BE2C (cell line): ENCODE data around the gene IQSEC2.
A peak's percentile ranks its signal among the peaks of the same experiment; 100 is the strongest.

Experiments used
- DNase-seq: peaks from one replicate; pipeline ENCODE4 v3.0.0-alpha.2; 2020
- H3K27me3 ChIP-seq: fragments of 250-450 bp; sonication (Bioruptor Pico); 2 replicates; pipeline ENCODE4 v1.5.1; 2020; ENCODE audit warnings: mild to moderate bottlenecking
- H3K36me3 ChIP-seq: fragments of 250-450 bp; sonication (Bioruptor Pico); 2 replicates; pipeline ENCODE4 v1.5.1; 2020; ENCODE audit warnings: mild to moderate bottlenecking
- H3K4me1 ChIP-seq: fragments of 250-450 bp; sonication (Bioruptor Pico); 2 replicates; pipeline ENCODE4 v1.5.1; 2020
- H3K4me3 ChIP-seq: 2 replicates; pipeline ENCODE4 v1.5.1; 2011; ENCODE audit warnings: low read depth, low read length
- H3K9me3 ChIP-seq: fragments of 250-450 bp; sonication (Bioruptor Pico); 2 replicates; pipeline ENCODE4 v1.5.1; 2020
- CTCF ChIP-seq: IDR thresholded peaks from 2 replicates; pipeline ENCODE4 v1.5.1; 2012; ENCODE audit warnings: mild to moderate bottlenecking, low read depth, low read length

Gene IQSEC2

DNA sequence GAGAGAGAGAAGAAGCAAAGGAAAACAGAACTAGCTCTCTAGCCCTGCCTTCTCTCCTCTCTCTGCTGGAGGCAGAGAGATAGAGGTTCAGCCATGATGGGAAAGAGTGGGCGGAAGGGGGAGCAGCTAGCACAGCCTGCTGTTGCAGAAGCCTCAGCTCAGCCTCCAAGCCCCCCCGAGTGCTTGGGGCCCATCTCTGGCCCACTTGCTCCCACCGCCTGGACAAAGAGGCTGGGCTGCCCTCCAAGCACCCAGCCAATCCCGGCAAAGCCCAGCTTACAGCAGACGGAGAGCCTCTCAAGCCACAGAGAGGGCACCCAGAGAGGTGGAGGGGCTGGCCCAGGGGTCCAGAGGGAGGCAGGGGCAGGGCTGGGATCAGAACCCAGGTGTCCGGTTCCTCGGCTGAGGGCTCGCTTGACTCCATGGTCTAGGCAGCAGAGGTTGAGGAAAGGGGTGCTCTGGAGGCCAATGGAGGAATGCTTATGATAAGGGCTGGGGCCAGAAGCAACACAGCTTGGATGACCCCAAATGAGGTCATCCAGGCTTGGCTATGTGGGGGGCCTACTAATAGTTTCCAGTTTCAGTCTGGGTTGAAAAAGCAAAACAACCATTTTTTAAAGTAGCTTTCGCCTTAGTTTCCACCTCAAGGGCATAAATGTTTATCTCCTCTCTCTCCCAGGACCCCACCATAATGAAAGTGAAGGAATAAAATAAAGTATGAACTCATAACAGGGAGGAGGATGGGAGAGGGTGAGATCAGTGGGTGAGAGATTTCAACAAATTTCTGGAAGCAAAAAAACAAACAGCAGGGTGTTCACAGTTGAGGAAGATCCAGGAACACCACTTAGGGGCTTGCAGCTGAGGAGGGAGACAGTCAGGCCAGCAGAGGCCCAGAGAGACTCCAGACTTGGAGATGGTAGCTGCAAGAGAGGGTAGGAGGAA, 24.9 kb upstream of the IQSEC2 start:
- Histone ChIP-seq H3K4me3 (no peak overlapping the region), H3K4me1 (no peaks in the 10 kb centered on the region)
- TF ChIP-seq CTCF: no peak

DNA sequence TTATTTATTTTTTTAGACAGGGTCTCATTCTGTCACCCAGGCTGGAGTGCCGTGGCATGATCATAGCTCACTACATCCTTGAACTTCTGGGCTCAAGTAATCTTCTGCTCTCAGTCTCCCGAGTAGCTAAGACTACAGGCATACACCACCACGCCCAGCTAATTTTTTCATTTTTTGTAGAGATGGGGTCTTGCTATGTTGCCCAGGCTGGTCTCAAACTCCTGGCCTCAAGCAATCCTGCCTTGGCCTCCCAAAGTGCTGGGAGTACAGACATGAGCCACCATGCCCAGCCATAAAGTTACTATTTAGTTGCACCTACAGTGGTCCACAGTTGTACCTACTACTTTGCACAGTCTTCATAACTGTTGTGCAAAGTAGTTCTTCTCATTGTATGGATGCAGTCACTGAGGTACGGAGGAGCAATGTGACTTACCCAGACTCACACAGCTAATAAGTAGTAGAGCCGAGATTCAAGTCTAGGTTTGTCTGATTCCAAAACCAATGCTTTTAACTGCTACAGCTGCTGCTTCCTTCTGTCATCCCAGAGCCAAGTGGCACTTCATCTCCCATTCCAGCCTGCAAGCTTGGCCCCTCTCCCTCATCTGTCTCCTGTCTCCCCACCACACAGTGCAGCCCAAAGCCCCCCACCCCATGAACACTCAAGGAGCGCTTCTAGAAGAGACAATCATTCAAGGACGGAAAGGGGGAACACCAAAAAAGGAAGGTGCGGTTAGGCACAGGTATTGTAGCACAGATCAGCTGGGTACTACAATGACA, 24.0 kb upstream of the IQSEC2 start:
- no peaks in the 10 kb centered on the region for H3K9me3 ChIP-seq
- H3K4me3 ChIP-seq: no peak overlapping the region
- H3K27me3 ChIP-seq: no peaks in the 10 kb centered on the region
- H3K36me3 ChIP-seq: no peaks in the 10 kb centered on the region
- DNase-seq: no peak
- no peaks in the 10 kb centered on the region for H3K4me1 ChIP-seq
- no peak for TF ChIP-seq CTCF

More for the DNA sequence above, 24.9 kb upstream of the IQSEC2 start:
- H3K27me3 ChIP-seq: no peaks in the 10 kb centered on the region
- H3K36me3 ChIP-seq: no peaks in the 10 kb centered on the region
- DNase-seq: no peak
- no peaks in the 10 kb centered on the region for H3K9me3 ChIP-seq

DNA sequence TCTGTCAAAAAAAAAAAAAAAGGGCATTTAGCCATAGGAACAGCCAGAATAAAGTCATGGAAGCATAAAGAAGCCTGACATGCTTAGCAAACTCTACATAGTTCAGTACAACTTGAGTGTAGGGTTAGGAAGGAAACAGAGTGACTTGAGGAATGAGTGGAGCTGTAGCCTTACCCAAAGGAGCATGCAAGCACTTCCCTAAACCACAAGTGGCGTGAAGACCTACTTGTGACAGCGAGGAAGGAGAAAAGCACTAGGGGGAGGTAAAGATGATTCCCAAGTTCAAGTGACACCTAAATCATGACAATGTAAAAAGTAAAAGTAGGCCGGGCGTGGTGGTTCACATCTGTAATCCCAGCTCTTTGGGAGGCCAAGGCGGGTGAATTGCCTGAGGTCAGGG, 21.8 kb upstream of the IQSEC2 start:
- no peak overlapping the region for H3K4me3 ChIP-seq
- DNase-seq: no peak

DNA sequence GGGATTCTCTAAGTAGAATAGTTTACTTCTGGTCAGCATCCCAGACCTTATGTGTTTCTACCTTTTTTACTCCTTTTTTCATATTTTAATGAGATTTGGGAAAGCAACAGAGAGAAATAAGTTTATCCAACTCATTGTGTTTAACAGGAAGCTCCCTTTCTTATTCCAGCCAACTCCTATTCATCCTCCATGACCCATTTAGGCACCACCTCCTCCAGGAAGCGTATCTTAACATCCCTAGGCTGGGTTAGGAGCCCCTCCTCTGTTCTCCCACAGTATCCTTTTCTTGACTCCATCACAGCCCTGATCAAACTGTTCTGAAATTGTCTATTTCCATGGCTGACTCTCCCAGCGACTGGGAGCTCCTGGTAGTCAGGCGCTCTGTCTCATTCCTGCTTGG, 18.8 kb upstream of the IQSEC2 start:
- Histone ChIP-seq H3K9me3 (no peaks in the 10 kb centered on the region), H3K4me1 (no peaks in the 10 kb centered on the region)

More for the DNA sequence above, 21.8 kb upstream of the IQSEC2 start:
- TF ChIP-seq CTCF: no peak
- Histone ChIP-seq H3K36me3 (no peaks in the 10 kb centered on the region), H3K4me1 (no peaks in the 10 kb centered on the region), H3K9me3 (no peaks in the 10 kb centered on the region), H3K27me3 (no peaks in the 10 kb centered on the region)

GRCh38 chrX:53294024-53294648, 12.8 kb upstream of the IQSEC2 start:
- no peaks in the 10 kb centered on the region for H3K9me3 ChIP-seq
- no peak for DNase-seq
- H3K4me3 ChIP-seq: no peak overlapping the region
- H3K27me3 ChIP-seq: no peaks in the 10 kb centered on the region
- peak; percentile 35; the same call in 1 of the 2 replicates for TF ChIP-seq CTCF
- H3K36me3 ChIP-seq: no peaks in the 10 kb centered on the region
- no peaks in the 10 kb centered on the region for H3K4me1 ChIP-seq

More for the DNA sequence above, 18.8 kb upstream of the IQSEC2 start:
- no peak overlapping the region for H3K4me3 ChIP-seq
- H3K27me3 ChIP-seq: no peaks in the 10 kb centered on the region
- DNase-seq: no peak
- no peak for TF ChIP-seq CTCF
- no peaks in the 10 kb centered on the region for H3K36me3 ChIP-seq
